HCT116 (cell line): ENCODE measurements around the gene SEMA7A. TPM values are rescaled to one million over a fixed set of nuclear protein-coding genes. Genes with fewer than 3 reads are reported as not detected.

Experiments
- ELF1 ChIP-seq: IDR thresholded peaks from 2 replicates; pipeline ENCODE4 v1.6.1; 2012; ENCODE audit warnings: low read depth, borderline replicate concordance
- EZH2 ChIP-seq: fragments of 200-600 bp; sonication (generic); IDR thresholded peaks from 2 replicates; pipeline ENCODE4 v1.6.1; 2017; ENCODE audit warnings: antibody characterized with exemption, mixed run types
- SP1 ChIP-seq: IDR thresholded peaks from 2 replicates; pipeline ENCODE4 v1.6.1; 2012; ENCODE audit warnings: low read depth
- TCF7L2 ChIP-seq: IDR thresholded peaks from 2 replicates; pipeline ENCODE4 v1.7.0; 2011; ENCODE audit warnings: borderline replicate concordance, inconsistent platforms; ENCODE audit not compliant: insufficient read depth, insufficient read length; ENCODE audit errors: extremely low read depth
- YY1 ChIP-seq: IDR thresholded peaks from 2 replicates; pipeline ENCODE4 v1.6.1; 2011; ENCODE audit warnings: low read length, low read depth, moderate library complexity, mild to moderate bottlenecking; ENCODE audit not compliant: insufficient replicate concordance; ENCODE audit errors: extremely low read depth
- total RNA-seq: library from RNA; stranded (reverse); gene quantifications from one replicate; pipeline ENCODE4 v1.2.1, GENCODE V29; 2021; ENCODE audit not compliant: unreplicated experiment
- TF ChIP-seq, protein P1 (sequence below): IDR thresholded peaks from 2 replicates; pipeline ENCODE4 v1.6.1; 2011; ENCODE audit warnings: mild to moderate bottlenecking, low read length, moderate library complexity; ENCODE audit not compliant: insufficient replicate concordance; ENCODE audit errors: extremely low read depth
- TF ChIP-seq, protein P2 (sequence below): IDR thresholded peaks from 2 replicates; pipeline ENCODE4 v1.6.1; 2012; ENCODE audit warnings: low read depth
- TF ChIP-seq, protein P3 (sequence below): IDR thresholded peaks from 2 replicates; pipeline ENCODE4 v1.6.1; 2012

Gene SEMA7A
- total RNA-seq, 1 experiment from 2014 or later, result 13.8 TPM

DNA sequence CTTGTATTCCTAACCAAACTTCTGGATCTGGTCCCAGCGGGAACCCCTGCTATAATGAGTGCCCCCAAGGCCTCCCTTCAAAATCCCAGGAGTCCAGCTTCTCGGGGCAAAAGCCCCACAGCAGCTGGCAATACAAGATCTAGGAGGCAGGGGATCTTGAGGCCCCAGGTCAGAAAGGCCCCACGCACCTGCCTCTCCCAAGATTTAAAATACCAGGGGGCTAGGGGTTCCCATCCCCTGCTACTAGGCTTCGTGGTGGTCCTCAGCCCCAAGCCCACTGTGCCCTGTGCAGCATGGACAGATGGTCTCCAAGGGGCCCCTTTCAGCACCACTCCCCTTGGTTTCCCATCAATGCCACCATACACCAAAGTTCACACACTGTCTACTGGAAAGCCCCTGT lies 50.5 kb downstream of the SEMA7A start (continued):
- TF ChIP-seq, protein P1, sequence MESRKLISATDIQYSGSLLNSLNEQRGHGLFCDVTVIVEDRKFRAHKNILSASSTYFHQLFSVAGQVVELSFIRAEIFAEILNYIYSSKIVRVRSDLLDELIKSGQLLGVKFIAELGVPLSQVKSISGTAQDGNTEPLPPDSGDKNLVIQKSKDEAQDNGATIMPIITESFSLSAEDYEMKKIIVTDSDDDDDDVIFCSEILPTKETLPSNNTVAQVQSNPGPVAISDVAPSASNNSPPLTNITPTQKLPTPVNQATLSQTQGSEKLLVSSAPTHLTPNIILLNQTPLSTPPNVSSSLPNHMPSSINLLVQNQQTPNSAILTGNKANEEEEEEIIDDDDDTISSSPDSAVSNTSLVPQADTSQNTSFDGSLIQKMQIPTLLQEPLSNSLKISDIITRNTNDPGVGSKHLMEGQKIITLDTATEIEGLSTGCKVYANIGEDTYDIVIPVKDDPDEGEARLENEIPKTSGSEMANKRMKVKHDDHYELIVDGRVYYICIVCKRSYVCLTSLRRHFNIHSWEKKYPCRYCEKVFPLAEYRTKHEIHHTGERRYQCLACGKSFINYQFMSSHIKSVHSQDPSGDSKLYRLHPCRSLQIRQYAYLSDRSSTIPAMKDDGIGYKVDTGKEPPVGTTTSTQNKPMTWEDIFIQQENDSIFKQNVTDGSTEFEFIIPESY, result no peak
- no peak for TF ChIP-seq ELF1
- TF ChIP-seq SP1, result no peak
- no peak for TF ChIP-seq EZH2
- no peak for TF ChIP-seq TCF7L2
- TF ChIP-seq, protein P2, sequence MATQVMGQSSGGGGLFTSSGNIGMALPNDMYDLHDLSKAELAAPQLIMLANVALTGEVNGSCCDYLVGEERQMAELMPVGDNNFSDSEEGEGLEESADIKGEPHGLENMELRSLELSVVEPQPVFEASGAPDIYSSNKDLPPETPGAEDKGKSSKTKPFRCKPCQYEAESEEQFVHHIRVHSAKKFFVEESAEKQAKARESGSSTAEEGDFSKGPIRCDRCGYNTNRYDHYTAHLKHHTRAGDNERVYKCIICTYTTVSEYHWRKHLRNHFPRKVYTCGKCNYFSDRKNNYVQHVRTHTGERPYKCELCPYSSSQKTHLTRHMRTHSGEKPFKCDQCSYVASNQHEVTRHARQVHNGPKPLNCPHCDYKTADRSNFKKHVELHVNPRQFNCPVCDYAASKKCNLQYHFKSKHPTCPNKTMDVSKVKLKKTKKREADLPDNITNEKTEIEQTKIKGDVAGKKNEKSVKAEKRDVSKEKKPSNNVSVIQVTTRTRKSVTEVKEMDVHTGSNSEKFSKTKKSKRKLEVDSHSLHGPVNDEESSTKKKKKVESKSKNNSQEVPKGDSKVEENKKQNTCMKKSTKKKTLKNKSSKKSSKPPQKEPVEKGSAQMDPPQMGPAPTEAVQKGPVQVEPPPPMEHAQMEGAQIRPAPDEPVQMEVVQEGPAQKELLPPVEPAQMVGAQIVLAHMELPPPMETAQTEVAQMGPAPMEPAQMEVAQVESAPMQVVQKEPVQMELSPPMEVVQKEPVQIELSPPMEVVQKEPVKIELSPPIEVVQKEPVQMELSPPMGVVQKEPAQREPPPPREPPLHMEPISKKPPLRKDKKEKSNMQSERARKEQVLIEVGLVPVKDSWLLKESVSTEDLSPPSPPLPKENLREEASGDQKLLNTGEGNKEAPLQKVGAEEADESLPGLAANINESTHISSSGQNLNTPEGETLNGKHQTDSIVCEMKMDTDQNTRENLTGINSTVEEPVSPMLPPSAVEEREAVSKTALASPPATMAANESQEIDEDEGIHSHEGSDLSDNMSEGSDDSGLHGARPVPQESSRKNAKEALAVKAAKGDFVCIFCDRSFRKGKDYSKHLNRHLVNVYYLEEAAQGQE, result no peak
- TF ChIP-seq YY1, result no peak
- TF ChIP-seq, protein P3, sequence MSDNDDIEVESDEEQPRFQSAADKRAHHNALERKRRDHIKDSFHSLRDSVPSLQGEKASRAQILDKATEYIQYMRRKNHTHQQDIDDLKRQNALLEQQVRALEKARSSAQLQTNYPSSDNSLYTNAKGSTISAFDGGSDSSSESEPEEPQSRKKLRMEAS, result no peak
